MM.1S (cell line): ENCODE measurements around the gene SEPTIN5.

Experiments used
- DNase-seq: peaks from one replicate; pipeline ENCODE4 v3.0.0-alpha.2; 2015
- H2AFZ ChIP-seq: fragments of 300-600 bp; sonication (generic); 2 replicates; pipeline ENCODE4 v1.6.0; 2016; ENCODE audit warnings: antibody characterized with exemption, low read length
- H3F3A ChIP-seq: fragments of 300-600 bp; sonication (generic); 2 replicates; pipeline ENCODE4 v1.6.1; 2016; ENCODE audit warnings: mild to moderate bottlenecking, antibody characterized with exemption, low read length, moderate library complexity, mixed read lengths; ENCODE audit not compliant: insufficient read depth
- H3K27ac ChIP-seq: fragments of 300-600 bp; sonication (generic); 2 replicates; pipeline ENCODE4 v1.5.1; 2016; ENCODE audit warnings: mild to moderate bottlenecking, low read length
- H3K27me3 ChIP-seq: fragments of 300-600 bp; sonication (generic); replicated peaks from 2 replicates; pipeline ENCODE4 v1.6.0; 2016; ENCODE audit warnings: low read length; ENCODE audit not compliant: insufficient read depth
- H3K36me3 ChIP-seq: fragments of 300-600 bp; sonication (generic); replicated peaks from 2 replicates; pipeline ENCODE4 v1.6.1; 2016; ENCODE audit warnings: mild to moderate bottlenecking, low read length, mixed read lengths; ENCODE audit not compliant: insufficient read depth
- H3K4me1 ChIP-seq: fragments of 300-600 bp; sonication (generic); 2 replicates; pipeline ENCODE4 v1.6.1; 2016; ENCODE audit warnings: low read length, mixed read lengths
- H3K4me2 ChIP-seq: fragments of 300-600 bp; sonication (generic); 2 replicates; pipeline ENCODE4 v1.6.0; 2016; ENCODE audit warnings: low read depth, low read length
- H3K4me3 ChIP-seq: fragments of 300-600 bp; sonication (generic); 2 replicates; pipeline ENCODE4 v1.5.1; 2016; ENCODE audit warnings: low read length, mixed read lengths
- H3K79me2 ChIP-seq: fragments of 300-600 bp; sonication (generic); 2 replicates; pipeline ENCODE4 v1.6.1; 2016; ENCODE audit warnings: mixed run types, low read length, mixed read lengths
- H3K9ac ChIP-seq: fragments of 300-600 bp; sonication (generic); 2 replicates; pipeline ENCODE4 v1.6.1; 2016; ENCODE audit warnings: low read length, mixed read lengths
- H3K9me2 ChIP-seq: fragments of 300-600 bp; sonication (generic); replicated peaks from 2 replicates; pipeline ENCODE4 v1.6.1; 2016; ENCODE audit warnings: mild to moderate bottlenecking, low read length, mixed read lengths; ENCODE audit not compliant: insufficient read depth
- H3K9me3 ChIP-seq: fragments of 300-600 bp; sonication (generic); replicated peaks from 2 replicates; pipeline ENCODE4 v1.6.1; 2016; ENCODE audit warnings: mild to moderate bottlenecking, low read length, mixed read lengths; ENCODE audit not compliant: insufficient read depth
- H4K20me1 ChIP-seq: fragments of 300-600 bp; sonication (generic); 2 replicates; pipeline ENCODE4 v1.6.1; 2016; ENCODE audit warnings: mild to moderate bottlenecking, low read length, moderate library complexity, mixed read lengths; ENCODE audit not compliant: insufficient read depth
- CTCF ChIP-seq: fragments of 300-600 bp; sonication (generic); IDR thresholded peaks from 2 replicates; pipeline ENCODE4 v1.5.1; 2016; ENCODE audit warnings: antibody characterized with exemption, low read length, mixed read lengths
- EZH2 ChIP-seq: fragments of 300-600 bp; sonication (generic); optimal IDR thresholded peaks from 2 replicates; pipeline ENCODE3; 2017; ENCODE audit warnings: low read depth, mild to moderate bottlenecking, antibody characterized with exemption, low read length, mixed read lengths
- EZH2phosphoT487 ChIP-seq: fragments of 300-600 bp; sonication (generic); IDR thresholded peaks from 2 replicates; pipeline ENCODE4 v1.6.1; 2018; ENCODE audit warnings: antibody characterized with exemption, low read length

SEPTIN5 gene

DNA sequence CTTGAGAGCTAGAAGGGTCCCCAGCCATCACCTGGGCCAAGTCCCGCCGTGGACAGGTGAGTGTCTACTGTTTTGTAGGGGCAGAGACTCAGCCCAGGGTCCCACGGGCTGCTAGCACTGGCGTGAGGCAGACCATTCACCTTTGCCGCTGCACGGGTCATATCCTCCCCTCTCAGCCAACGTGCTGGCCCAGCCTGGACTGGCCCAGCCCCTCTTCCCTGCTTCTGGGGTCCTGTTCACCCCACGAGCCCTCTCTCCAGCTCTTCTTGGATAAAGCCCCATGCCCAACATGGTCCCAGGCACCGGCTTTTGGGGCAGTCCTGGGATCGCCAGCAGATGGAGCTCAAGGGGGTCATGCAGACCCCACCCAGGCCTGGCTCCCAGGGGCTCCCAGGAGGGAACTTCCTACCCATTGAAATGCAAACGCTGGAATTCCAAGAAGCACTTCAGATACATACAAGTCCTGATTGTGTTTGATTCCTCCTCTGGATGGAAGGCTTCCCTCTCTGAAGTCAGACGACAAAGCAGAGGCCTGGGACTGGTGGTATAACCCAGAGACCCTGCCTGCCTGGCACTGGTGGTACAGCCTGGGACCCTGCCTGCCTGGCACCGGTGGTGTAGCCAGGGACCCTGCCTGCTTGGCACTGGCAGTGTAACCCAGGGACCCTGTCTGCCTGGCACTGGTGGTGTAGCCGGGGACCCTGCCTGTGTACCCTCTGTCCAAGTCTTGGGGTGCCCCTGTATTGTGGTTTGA lies 8.9 kb upstream of the SEPTIN5 start:
- Histone ChIP-seq H3K9ac (no peak overlapping the region), H3K27me3 (peaks cover 75% of the 10 kb centered on the region), H3K79me2 (no peaks in the 10 kb centered on the region)

DNA sequence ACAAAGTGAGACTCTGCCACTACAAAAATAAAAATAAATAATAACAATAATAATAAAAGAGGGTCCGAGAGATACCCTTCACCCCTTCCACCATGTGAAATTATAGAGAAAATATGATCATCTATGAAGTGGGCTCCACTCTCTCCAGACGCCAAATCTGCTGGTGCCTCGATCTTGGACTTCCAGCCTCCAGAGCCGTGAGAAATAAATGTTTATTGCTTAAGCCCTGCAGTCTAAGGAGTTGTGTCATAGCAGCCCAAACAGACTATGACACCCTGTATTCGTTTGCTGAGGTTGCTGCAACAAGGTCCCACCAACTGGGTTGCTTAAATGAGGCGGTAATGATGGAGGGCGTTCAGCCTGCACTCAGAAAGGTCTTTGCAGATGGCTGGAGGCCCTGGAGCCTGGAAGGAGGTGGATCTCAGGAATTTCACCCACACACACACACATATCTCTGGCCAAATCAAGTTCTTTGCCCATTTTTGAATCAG lies 7.6 kb upstream of the SEPTIN5 start:
- no peak overlapping the region for H3K4me2 ChIP-seq
- no peak overlapping the region for H3K27ac ChIP-seq
- H3K9me3 ChIP-seq = no peaks in the 10 kb centered on the region
- TF ChIP-seq EZH2phosphoT487 (no peak), CTCF (no peak), EZH2 (no peak)
- H3K4me1 ChIP-seq = no peaks in the 10 kb centered on the region
- no peak overlapping the region for H2AFZ ChIP-seq
- no peak for DNase-seq
- no peak overlapping the region for H3K4me3 ChIP-seq
- H3K9ac ChIP-seq = no peak overlapping the region
- H3K27me3 ChIP-seq = peaks cover 84% of the 10 kb centered on the region
- H3K79me2 ChIP-seq = no peaks in the 10 kb centered on the region
- no peaks in the 10 kb centered on the region for H3K36me3 ChIP-seq
- H3K9me2 ChIP-seq = no peaks in the 10 kb centered on the region
- H3F3A ChIP-seq = no peaks in the 10 kb centered on the region
- H4K20me1 ChIP-seq = no peaks in the 10 kb centered on the region

More for the DNA sequence above, 8.9 kb upstream of the SEPTIN5 start:
- Histone ChIP-seq H4K20me1 (no peaks in the 10 kb centered on the region), H3K4me1 (no peaks in the 10 kb centered on the region), H2AFZ (no peak overlapping the region), H3K36me3 (no peaks in the 10 kb centered on the region), H3K4me2 (no peak overlapping the region), H3K9me2 (no peaks in the 10 kb centered on the region), H3K9me3 (no peaks in the 10 kb centered on the region), H3F3A (no peaks in the 10 kb centered on the region), H3K27ac (no peak overlapping the region), H3K4me3 (no peak overlapping the region)
- DNase-seq = no peak
- no peak for TF ChIP-seq EZH2phosphoT487
- no peak for TF ChIP-seq EZH2
- TF ChIP-seq CTCF = no peak

DNA sequence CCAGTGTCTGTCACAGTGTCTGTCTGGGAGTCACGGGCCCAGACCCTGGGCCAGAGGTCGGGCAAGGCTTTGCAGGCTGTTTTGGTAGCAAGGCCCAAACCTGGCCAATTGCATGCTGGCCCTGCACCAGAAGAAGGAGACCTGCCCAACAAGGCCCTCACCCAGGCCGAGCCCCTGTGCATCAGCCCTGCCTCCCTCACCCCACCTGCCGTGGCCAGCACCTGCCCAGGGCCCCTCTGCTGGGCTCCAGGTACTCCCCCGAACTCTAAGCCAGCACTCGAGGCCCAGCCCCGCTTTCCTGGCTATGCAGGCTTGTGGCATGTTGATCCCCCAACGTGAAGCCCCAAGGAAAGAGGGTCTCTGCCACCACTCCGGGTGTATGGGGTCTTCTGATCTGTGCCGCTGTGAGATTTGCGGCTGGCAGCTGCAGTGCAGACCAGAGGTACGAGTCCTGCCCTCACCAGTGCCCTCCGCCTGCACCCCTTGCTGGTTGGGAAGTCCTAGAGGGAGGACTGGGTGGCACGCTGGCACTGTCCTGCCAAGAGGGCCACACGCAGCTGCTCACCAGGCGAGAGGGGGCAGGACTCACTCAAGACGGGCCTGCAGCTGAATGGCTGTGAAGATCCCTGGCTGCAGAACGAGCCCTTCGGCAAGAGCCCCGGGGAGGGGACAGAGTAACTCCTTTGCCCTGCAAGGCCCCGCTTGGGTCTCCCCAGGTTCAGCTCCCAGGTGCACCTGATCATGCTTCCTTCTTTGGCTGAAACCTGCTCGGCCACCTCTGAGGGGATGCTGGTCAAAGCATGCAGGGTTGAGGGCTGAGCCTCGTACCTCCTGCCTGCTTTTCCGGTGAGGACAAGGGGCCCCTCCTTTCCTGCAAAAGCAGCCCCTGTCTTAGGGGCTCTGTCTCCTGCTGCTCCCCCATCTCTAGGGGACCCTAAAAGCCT lies 6.7 kb upstream of the SEPTIN5 start:
- H3K9ac ChIP-seq = no peak overlapping the region
- no peak overlapping the region for H3K27ac ChIP-seq
- no peak for DNase-seq

More for the DNA sequence above, 6.7 kb upstream of the SEPTIN5 start:
- Histone ChIP-seq H3K36me3 (no peaks in the 10 kb centered on the region), H3K9me2 (no peaks in the 10 kb centered on the region), H3K27me3 (peaks cover 87% of the 10 kb centered on the region), H3K4me2 (no peak overlapping the region), H4K20me1 (no peaks in the 10 kb centered on the region), H3F3A (no peaks in the 10 kb centered on the region), H2AFZ (no peak overlapping the region), H3K79me2 (no peaks in the 10 kb centered on the region), H3K9me3 (no peaks in the 10 kb centered on the region), H3K4me3 (no peak overlapping the region), H3K4me1 (no peaks in the 10 kb centered on the region)
- no peak for TF ChIP-seq EZH2
- no peak for TF ChIP-seq EZH2phosphoT487
- TF ChIP-seq CTCF = no peak
